ENCODE measurements around the gene CLDN5.

DNA sequence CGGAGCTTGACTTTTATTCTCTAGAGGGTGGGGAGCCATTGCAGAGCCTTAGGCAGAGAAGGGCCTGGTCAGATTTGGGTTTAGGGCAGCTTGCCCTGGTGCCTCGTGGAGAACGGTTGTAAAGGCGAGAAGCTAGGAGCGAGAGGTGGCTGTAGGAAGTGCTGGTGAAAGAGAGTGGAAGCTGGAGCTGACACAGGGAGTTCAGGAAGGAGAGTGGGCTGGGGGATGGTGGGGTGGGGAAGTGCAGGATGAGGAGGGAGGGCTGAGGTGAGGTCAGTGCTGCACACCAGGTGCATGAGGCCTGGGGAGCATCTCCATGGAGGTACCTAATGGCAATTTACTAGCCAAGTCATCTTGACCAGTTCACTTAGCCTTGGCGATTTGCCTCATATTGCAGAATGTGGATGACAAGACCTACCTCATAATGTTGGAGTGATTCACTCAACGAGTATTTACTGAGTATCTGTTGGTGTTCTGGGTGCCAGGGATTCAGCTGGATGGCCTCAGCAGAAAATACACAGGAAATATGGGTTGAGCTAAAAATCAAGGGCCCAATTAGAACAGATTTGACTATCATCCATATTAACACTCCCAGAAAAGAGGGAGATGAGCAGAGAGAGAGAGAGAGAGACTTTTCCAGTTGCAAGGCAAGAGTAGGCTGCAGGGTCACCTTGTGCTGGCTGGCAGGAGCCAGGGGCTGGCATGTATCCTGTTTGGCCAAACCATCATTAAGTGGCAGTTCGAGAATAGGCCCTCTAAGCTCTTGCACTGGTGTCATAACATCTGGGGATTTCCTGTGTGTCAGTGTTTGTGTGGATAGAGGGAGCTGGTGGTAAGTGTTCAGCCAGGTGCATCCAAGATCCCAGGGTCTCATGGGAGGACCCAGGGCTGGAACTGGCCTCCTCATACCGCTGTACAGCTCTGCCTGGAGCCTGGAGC, 44.4 kb upstream of the CLDN5 start:
- TF ChIP-seq RAD21 (IDR thresholded peaks at IDR 0.05; ENCODE audit: low read length) (no peak), MXI1 (IDR thresholded peaks at IDR 0.05; ENCODE audit: borderline replicate concordance, low read depth, low read length) (no peak), RCOR1 (IDR thresholded peaks at IDR 0.05; ENCODE audit: insufficient replicate concordance, low read length) (no peak), SMC3 (IDR thresholded peaks at IDR 0.05; ENCODE audit: low read depth, low read length) (no peak), CHD1 (IDR thresholded peaks at IDR 0.05; ENCODE audit: low read depth, low read length) (no peak)
- TF ChIP-seq, protein P1, sequence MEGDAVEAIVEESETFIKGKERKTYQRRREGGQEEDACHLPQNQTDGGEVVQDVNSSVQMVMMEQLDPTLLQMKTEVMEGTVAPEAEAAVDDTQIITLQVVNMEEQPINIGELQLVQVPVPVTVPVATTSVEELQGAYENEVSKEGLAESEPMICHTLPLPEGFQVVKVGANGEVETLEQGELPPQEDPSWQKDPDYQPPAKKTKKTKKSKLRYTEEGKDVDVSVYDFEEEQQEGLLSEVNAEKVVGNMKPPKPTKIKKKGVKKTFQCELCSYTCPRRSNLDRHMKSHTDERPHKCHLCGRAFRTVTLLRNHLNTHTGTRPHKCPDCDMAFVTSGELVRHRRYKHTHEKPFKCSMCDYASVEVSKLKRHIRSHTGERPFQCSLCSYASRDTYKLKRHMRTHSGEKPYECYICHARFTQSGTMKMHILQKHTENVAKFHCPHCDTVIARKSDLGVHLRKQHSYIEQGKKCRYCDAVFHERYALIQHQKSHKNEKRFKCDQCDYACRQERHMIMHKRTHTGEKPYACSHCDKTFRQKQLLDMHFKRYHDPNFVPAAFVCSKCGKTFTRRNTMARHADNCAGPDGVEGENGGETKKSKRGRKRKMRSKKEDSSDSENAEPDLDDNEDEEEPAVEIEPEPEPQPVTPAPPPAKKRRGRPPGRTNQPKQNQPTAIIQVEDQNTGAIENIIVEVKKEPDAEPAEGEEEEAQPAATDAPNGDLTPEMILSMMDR (conservative IDR thresholded peaks at IDR 0.05; ENCODE audit: low read depth, low read length) = no peak
- TF ChIP-seq, protein P2, sequence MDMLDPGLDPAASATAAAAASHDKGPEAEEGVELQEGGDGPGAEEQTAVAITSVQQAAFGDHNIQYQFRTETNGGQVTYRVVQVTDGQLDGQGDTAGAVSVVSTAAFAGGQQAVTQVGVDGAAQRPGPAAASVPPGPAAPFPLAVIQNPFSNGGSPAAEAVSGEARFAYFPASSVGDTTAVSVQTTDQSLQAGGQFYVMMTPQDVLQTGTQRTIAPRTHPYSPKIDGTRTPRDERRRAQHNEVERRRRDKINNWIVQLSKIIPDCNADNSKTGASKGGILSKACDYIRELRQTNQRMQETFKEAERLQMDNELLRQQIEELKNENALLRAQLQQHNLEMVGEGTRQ (IDR thresholded peaks at IDR 0.05; ENCODE audit: low read depth, low read length) = no peak
